Measurements from ENCODE around the gene GTF3C6.
"Not testable (repeated sequence)": the region's sequence is repeated elsewhere in the genome, so short reads cannot be mapped to it uniquely, and the experiment has no call there.

The GTF3C6 gene

GRCh38 chr6:111013144-111013915 lies 54.8 kb downstream of the GTF3C6 start:
- peaks cover 73% of the 10 kb centered on the region for H3K36me3 ChIP-seq (ENCODE audit: insufficient read depth, low read length)
- no peak overlapping the region for H3K9ac ChIP-seq (ENCODE audit: low read depth, low read length)
- no peak overlapping the region for H3K4me3 ChIP-seq (ENCODE audit: low read depth in 1 of 2, low read length in 2 of 2)
- TF ChIP-seq CTCF (IDR thresholded peaks at IDR 0.05; ENCODE audit: borderline replicate concordance, extremely low read depth, low read length, poor library complexity, severe bottlenecking): no peak
- no peak for TF ChIP-seq EZH2 (IDR thresholded peaks at IDR 0.05; ENCODE audit: borderline replicate concordance, low read depth, low read length, severe bottlenecking)
- peaks cover 2% of the 10 kb centered on the region; the same call in 1 of the 2 replicates for H3K79me2 ChIP-seq (ENCODE audit: insufficient read depth, low read length)
- no peaks in the 10 kb centered on the region for H3K27me3 ChIP-seq (ENCODE audit: insufficient read depth, low read length, poor library complexity)
- H2AFZ ChIP-seq (ENCODE audit: low read depth, low read length): no peak overlapping the region
- no peaks in the 10 kb centered on the region for H3K4me1 ChIP-seq (ENCODE audit: insufficient read depth, low read length)
- peaks cover 7% of the 10 kb centered on the region for H3K9me3 ChIP-seq (ENCODE audit: insufficient read depth, low read length, severe bottlenecking)
- H3K4me2 ChIP-seq (ENCODE audit: insufficient read depth, low read length): no peak overlapping the region
- ATAC-seq (ENCODE audit: insufficient read depth, low read depth) (no peak), DNase-seq (no peak)
- H3K27ac ChIP-seq (ENCODE audit: low read length): no peak overlapping the region
- no peaks in the 10 kb centered on the region for H4K20me1 ChIP-seq (ENCODE audit: insufficient read depth, low read length)

DNA sequence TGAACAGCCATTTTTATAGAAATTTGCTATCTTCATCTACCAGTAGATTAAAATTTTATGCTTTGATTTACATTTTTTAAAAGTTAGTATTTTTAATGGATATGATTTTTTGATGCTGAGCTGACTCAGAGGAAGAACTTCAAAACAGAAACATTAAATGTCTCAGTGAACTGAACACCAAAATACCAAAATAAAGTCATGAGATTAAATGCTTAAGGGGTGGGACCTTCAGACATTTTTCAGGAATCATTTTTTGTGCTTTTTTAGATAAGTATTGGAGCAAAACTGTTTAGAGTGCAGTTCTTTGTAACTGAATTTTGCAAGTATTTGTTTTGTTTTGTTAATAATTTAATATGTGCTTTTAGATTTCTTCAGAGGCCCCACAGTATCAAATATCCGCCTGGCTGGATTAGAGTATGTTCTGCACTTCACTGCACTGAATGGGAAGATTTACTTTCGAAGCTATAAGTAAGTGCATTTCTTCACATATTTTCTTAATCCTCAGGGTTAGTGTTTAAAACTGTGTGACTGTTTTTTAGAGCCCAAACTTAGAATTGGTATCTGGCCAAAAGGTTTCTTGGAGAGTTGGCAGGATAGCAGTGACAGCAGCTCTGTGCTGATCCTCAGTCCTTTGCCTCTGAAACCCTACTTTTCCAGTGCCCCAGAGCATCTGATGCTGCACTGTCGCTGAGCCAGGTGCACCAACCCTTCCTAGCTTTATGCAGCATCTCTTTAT lies 57.1 kb downstream of the GTF3C6 start:
- no peak overlapping the region for H3K9ac ChIP-seq (ENCODE audit: low read depth, low read length)
- H3K4me2 ChIP-seq (ENCODE audit: insufficient read depth, low read length): no peak overlapping the region
- H3K9me3 ChIP-seq (ENCODE audit: insufficient read depth, low read length, severe bottlenecking): peaks cover 7% of the 10 kb centered on the region
- H3K4me3 ChIP-seq (ENCODE audit: low read depth in 1 of 2, low read length in 2 of 2): no peak overlapping the region
- peaks cover 64% of the 10 kb centered on the region for H3K36me3 ChIP-seq (ENCODE audit: insufficient read depth, low read length)
- H3K4me1 ChIP-seq (ENCODE audit: insufficient read depth, low read length): no peaks in the 10 kb centered on the region
- no peak overlapping the region for H2AFZ ChIP-seq (ENCODE audit: low read depth, low read length)
- peaks cover 2% of the 10 kb centered on the region; the same call in 1 of the 2 replicates for H3K79me2 ChIP-seq (ENCODE audit: insufficient read depth, low read length)
- H4K20me1 ChIP-seq (ENCODE audit: insufficient read depth, low read length): no peaks in the 10 kb centered on the region
- no peak overlapping the region for H3K27ac ChIP-seq (ENCODE audit: low read length)
- DNase-seq (no peak), ATAC-seq (ENCODE audit: insufficient read depth, low read depth) (no peak)
- H3K27me3 ChIP-seq (ENCODE audit: insufficient read depth, low read length, poor library complexity): no peaks in the 10 kb centered on the region
- TF ChIP-seq CTCF (IDR thresholded peaks at IDR 0.05; ENCODE audit: borderline replicate concordance, extremely low read depth, low read length, poor library complexity, severe bottlenecking): no peak
- no peak for TF ChIP-seq EZH2 (IDR thresholded peaks at IDR 0.05; ENCODE audit: borderline replicate concordance, low read depth, low read length, severe bottlenecking)

GRCh38 chr6:111017241-111017640 lies 58.7 kb downstream of the GTF3C6 start:
- not testable (repeated sequence) for H3K4me3 ChIP-seq (ENCODE audit: low read depth in 1 of 2, low read length in 2 of 2); ATAC-seq (ENCODE audit: insufficient read depth, low read depth); H3K9ac ChIP-seq (ENCODE audit: low read depth, low read length); H3K9me3 ChIP-seq (ENCODE audit: insufficient read depth, low read length, severe bottlenecking); H3K27me3 ChIP-seq (ENCODE audit: insufficient read depth, low read length, poor library complexity); H3K27ac ChIP-seq (ENCODE audit: low read length); H3K4me2 ChIP-seq (ENCODE audit: insufficient read depth, low read length); H4K20me1 ChIP-seq (ENCODE audit: insufficient read depth, low read length); H3K4me1 ChIP-seq (ENCODE audit: insufficient read depth, low read length); H3K79me2 ChIP-seq (ENCODE audit: insufficient read depth, low read length); H2AFZ ChIP-seq (ENCODE audit: low read depth, low read length)
- DNase-seq: peak; percentile 6
- H3K36me3 ChIP-seq (ENCODE audit: insufficient read depth, low read length): peaks cover 62% of the 10 kb centered on the region
